Measurements from ENCODE around the gene AGAP5. TPM values are rescaled to one million over a fixed set of nuclear protein-coding genes. Genes with fewer than 3 reads are reported as not detected.

AGAP5 gene
- total and polyA plus RNA-seq, 2 of the 8 experiments (the other 6 are each of a cell fraction or from before 2014, with no cell fraction given): 5.4 to 6.0 TPM

DNA sequence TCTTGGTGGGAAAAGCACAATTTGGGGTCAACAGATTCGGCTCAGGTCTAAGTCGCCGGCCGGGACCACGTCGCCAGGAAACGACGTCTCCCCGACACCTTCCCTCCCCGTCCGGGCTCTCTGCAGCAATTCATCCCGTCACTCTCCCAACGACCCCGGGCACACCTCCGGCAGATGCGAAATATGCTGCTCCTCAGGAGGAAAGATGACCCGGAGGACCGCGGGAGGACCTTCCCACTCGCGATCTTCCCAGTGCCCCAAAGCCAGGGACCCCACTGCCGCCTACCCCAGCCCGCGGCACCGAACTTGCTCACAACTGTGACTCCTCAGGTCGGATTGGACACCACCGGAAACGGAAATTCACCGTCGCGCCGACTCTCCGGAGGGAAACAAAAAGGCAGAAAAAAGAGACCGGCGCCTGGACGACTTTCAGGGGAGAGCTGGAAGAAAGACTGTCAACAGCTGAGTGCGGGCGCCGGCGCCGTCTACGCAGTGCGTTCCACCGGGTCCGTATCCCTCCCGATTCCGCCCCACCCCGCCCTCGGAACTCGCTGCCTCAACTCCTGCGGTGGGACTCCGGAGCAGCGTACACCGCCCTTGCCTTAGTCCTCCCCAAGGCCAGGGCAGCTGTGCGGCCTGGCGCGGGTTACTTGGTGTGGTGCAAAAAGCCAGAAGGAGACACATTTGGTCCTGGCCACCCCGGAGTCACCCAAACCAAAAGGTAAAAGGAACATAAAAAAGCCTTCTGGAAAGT lies 32.4 kb upstream of the AGAP5 start:
- Histone ChIP-seq H4K5ac (ENCODE audit: insufficient read length, low read depth, low read length) (peak overlapping the region; percentile 97), H2BK20ac (ENCODE audit: low read length) (no peak overlapping the region), H3K4me3 (ENCODE audit: extremely low read depth in 1 of 4, insufficient read depth in 2 of 4, low read depth in 3 of 4, low read length in 4 of 4) (peak overlapping the region; percentile 96 to 98 (median 98)), H3K36me3 (ENCODE audit: control insufficient read depth in 2 of 4, insufficient read depth in 4 of 4, low read length in 3 of 4) (peaks cover 4 to 30% (median 16%) of the 10 kb centered on the region in 4 experiments; a peak in 6 of 8 replicates), H4K91ac (replicated peaks; ENCODE audit: insufficient read length, low read length) (peak overlapping the region; percentile 81), H2BK120ac (replicated peaks; ENCODE audit: low read depth, low read length) (no peak overlapping the region), H3K18ac (ENCODE audit: extremely low read depth, low read length) (peak overlapping the region; percentile 97), H3K27ac (ENCODE audit: low read depth, low read length) (peak overlapping the region; percentile 88), H3K9me3 (ENCODE audit: insufficient read depth in 2 of 2, low read depth in 1 of 2, low read length in 1 of 2) (no peaks in the 10 kb centered on the region), H3K79me2 (ENCODE audit: control insufficient read depth in 1 of 2, insufficient read depth in 2 of 2, low read length in 2 of 2) (peaks cover 0 to 12% of the 10 kb centered on the region in 2 experiments; a peak in 1 of 4 replicates), H4K8ac (ENCODE audit: extremely low read depth, insufficient read depth, low read length) (peak overlapping the region; percentile 90; the same call in 1 of the 2 replicates), H3K56ac (replicated peaks; ENCODE audit: insufficient read length, low read depth, low read length) (peak overlapping the region; percentile 95), H3K9ac (replicated peaks in 1 of 4; ENCODE audit: extremely low read depth in 1 of 4, low read depth in 3 of 4, low read length in 3 of 4) (peak overlapping the region; percentile 59 to 97 (median 96)), H3K4ac (replicated peaks; ENCODE audit: insufficient read length, low read depth, low read length) (no peak overlapping the region), H2BK15ac (ENCODE audit: low read length) (no peak overlapping the region), H3K4me1 (replicated peaks in 1 of 4; ENCODE audit: control insufficient read depth in 3 of 4, insufficient read depth in 4 of 4, low read length in 3 of 4) (no peaks in the 10 kb centered on the region), H2AK5ac (ENCODE audit: low read depth, low read length) (no peak overlapping the region), H3K23me2 (ENCODE audit: low read depth, low read length) (0 out of 2 replicates have a peak, but pooled peaks cover 2% of the 10 kb centered on the region), H2BK5ac (ENCODE audit: low read depth, low read length) (peak overlapping the region; percentile 93), H3K23ac (ENCODE audit: insufficient read length) (no peak overlapping the region), H2BK12ac (ENCODE audit: low read depth, low read length) (no peak overlapping the region), H3K27me3 (replicated peaks in 1 of 4; ENCODE audit: control insufficient read depth in 3 of 4, extremely low read depth in 1 of 4, insufficient read depth in 3 of 4, low read length in 3 of 4) (no peaks in the 10 kb centered on the region), H3K79me1 (ENCODE audit: low read depth, low read length) (peaks cover 4% of the 10 kb centered on the region; the same call in 1 of the 2 replicates), H2AFZ (ENCODE audit: low read length) (peak overlapping the region; percentile 97; the same call in 1 of the 2 replicates), H4K20me1 (replicated peaks in 1 of 2; ENCODE audit: control insufficient read depth in 1 of 2, insufficient read depth in 2 of 2, low read length in 2 of 2) (no peaks in the 10 kb centered on the region), H3K14ac (ENCODE audit: insufficient read length) (no peak overlapping the region), H3K4me2 (ENCODE audit: insufficient read depth in 1 of 2, low read depth in 2 of 2, low read length in 2 of 2) (peak overlapping the region; percentile 66 to 86)
- DNase-seq (ENCODE audit: low read depth in 1 of 2, low spot score in 2 of 2) (peak; percentile 63 to 98), FAIRE-seq (no peak)
- CTCF ChIA-PET (ENCODE audit: partially characterized antibody): interaction anchor here (1.0 to 1.6 kb wide), 4 partner anchors 13 to 120 kb away, joined by 3 to 5 read pairs (median 4); a partner anchor contains a TSS
- POLR2A ChIA-PET (ENCODE audit: partially characterized antibody): interaction anchor here (0.6 to 8.3 kb wide), 15 partner anchors 11 to 484 kb away, joined by 3 to 124 read pairs (median 3); partner anchors contain the start of genes PPP3CB and SEC24C
- WGBS, 2 experiments (ENCODE audit: extremely low coverage in 1 of 2, insufficient coverage in 1 of 2, insufficient read length in 1 of 2, insufficient replicate concordance in 2 of 2, low coverage in 1 of 2, low lambda C conversion rate in 2 of 2, missing lambda C conversion rate in 1 of 2): 1% methylated on average over 48 of the region's 58 CpGs; no CpG with 5 or more reads in 1 of the 2 experiments
- TF ChIP-seq CEBPB (IDR thresholded peaks at IDR 0.05; ENCODE audit: low read depth, low read length): no peak; the same call in 1 of the 2 replicates
- TF ChIP-seq RFX5 (IDR thresholded peaks at IDR 0.05; ENCODE audit: borderline replicate concordance, low read depth, low read length): no peak
- peak; percentile 59; the same call in 1 of the 2 replicates for TF ChIP-seq SRF (IDR thresholded peaks at IDR 0.05; ENCODE audit: low read depth, low read length)
- TF ChIP-seq RXRA (IDR thresholded peaks at IDR 0.05; ENCODE audit: insufficient read depth, low read depth, low read length): no peak
- peak; percentile 99 for TF ChIP-seq GABPA (IDR thresholded peaks at IDR 0.05; ENCODE audit: borderline replicate concordance, insufficient read depth, low read length)
